Measurements from ENCODE around the gene RAB11FIP4. TPM values are rescaled to one million over a fixed set of nuclear protein-coding genes. Genes with fewer than 3 reads are reported as not detected.

Gene RAB11FIP4
- total RNA-seq, 4 donors from 2014 or later: 9.9 to 23.6 (median 16.1) TPM

GRCh38 chr17:31488982-31489294, 97.5 kb downstream of the RAB11FIP4 start:
- DNase-seq: no peak
- H3K27ac ChIP-seq: peak overlapping the region; percentile 82 to 91 (median 88)
- H3K4me3 ChIP-seq: peak overlapping the region; percentile 53 to 86 (median 81)
- peaks cover 29 to 68% (median 58%) of the 10 kb centered on the region in 3 donors for H3K4me1 ChIP-seq
- H3K9me3 ChIP-seq: no peaks in the 10 kb centered on the region
- TF ChIP-seq CTCF (IDR thresholded peaks at IDR 0.05) (no peak), POLR2A (IDR thresholded peaks at IDR 0.05) (no peak)
- H3K36me3 ChIP-seq: no peaks in the 10 kb centered on the region
- 0 to 8% methylated on average over 2 of the region's 4 CpGs for WGBS, 2 donors
- H3K27me3 ChIP-seq: peaks cover 0 to 14% (median 0%) of the 10 kb centered on the region in 4 donors
- intact Hi-C loops (cut with DNase I): no loop called here

GRCh38 chr17:31489295-31490018, 98.0 kb downstream of the RAB11FIP4 start:
- Histone ChIP-seq H3K4me1 (peaks cover 30 to 73% (median 61%) of the 10 kb centered on the region in 3 donors), H3K4me3 (peak overlapping the region; percentile 53 to 86 (median 81)), H3K27me3 (peaks cover 0 to 14% (median 0%) of the 10 kb centered on the region in 4 donors), H3K36me3 (no peaks in the 10 kb centered on the region), H3K27ac (peak overlapping the region; percentile 82 to 91 (median 88)), H3K9me3 (no peaks in the 10 kb centered on the region)
- WGBS, 2 donors: 39 to 56% methylated on average over 10 to 13 of the region's 16 CpGs
- no peak for DNase-seq
- intact Hi-C loops (cut with DNase I): no loop called here
- TF ChIP-seq POLR2A (IDR thresholded peaks at IDR 0.05) (no peak), CTCF (IDR thresholded peaks at IDR 0.05) (no peak)

- H3K4me3 ChIP-seq: peak overlapping the region in 1 of 4 donors; percentile 86
- peaks cover 0 to 14% (median 0%) of the 10 kb centered on the region in 4 donors for H3K27me3 ChIP-seq
- intact Hi-C loops (cut with DNase I): no loop called here
- H3K27ac ChIP-seq: peak overlapping the region in 1 of 4 donors; percentile 82
- H3K9me3 ChIP-seq: no peaks in the 10 kb centered on the region
- no peak for DNase-seq
- no peak for TF ChIP-seq CTCF (IDR thresholded peaks at IDR 0.05)
- no peak for TF ChIP-seq POLR2A (IDR thresholded peaks at IDR 0.05)
- peaks cover 34 to 80% (median 67%) of the 10 kb centered on the region in 3 donors for H3K4me1 ChIP-seq
- WGBS, 2 donors: 75 to 85% methylated on average over 6 to 8 of the region's 9 CpGs
- H3K36me3 ChIP-seq: no peaks in the 10 kb centered on the region
Observed at GRCh38 chr17:31490019-31490650, 98.7 kb downstream of the RAB11FIP4 start.

DNA sequence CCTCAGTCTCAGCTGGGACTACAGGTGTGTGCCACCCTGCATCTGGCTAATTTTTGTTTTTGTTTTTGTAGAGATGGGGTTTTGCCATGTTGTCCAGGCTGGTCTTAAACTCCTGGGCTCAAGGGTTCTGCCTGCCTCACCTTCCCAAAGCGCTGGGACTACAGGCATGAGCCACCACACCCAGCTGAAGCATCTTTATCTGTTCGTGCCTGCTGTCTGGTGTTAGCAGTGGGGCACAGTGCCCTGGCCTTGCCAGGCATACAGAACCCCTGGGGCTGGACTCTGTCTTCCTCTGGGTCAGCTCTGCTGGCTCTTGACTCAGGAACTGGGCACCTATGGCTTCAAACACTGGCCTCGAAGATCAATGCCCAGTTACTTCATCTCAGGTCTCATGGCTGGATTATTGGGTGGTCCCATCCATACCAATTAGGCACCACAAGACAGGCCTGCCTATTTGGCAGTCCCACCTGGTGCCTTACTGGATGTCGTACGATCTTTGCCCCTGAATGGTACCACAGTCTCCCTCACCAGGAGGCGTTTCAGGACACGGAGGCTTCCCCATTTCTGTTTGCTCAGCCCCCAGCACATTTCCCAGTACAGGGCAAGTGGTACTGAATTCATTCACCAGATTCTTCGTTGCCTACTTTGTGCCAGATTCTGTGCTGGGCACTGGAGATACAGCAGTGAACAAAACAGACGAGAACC, 99.3 kb downstream of the RAB11FIP4 start:
- peaks cover 34 to 87% (median 67%) of the 10 kb centered on the region in 3 donors for H3K4me1 ChIP-seq
- WGBS, 2 donors: 63 to 77% methylated on average over 8 to 9 of the region's 9 CpGs

More for the DNA sequence above, 99.3 kb downstream of the RAB11FIP4 start:
- H3K27me3 ChIP-seq: peaks cover 0 to 14% (median 0%) of the 10 kb centered on the region in 4 donors
- no peaks in the 10 kb centered on the region for H3K9me3 ChIP-seq
- peak overlapping the region in 1 of 4 donors; percentile 2 for H3K27ac ChIP-seq
- no peak overlapping the region for H3K4me3 ChIP-seq
- H3K36me3 ChIP-seq: no peaks in the 10 kb centered on the region
- no peak for DNase-seq
- intact Hi-C loops (cut with DNase I): no loop called here
- TF ChIP-seq CTCF (IDR thresholded peaks at IDR 0.05) (no peak), POLR2A (IDR thresholded peaks at IDR 0.05) (no peak)
